Epithelial cell of esophagus (primary cell): ENCODE measurements around the gene C3orf70.
A peak's percentile ranks its signal among the peaks of the same experiment; 100 is the strongest.

Experiments used
- DNase-seq: peaks from one replicate; pipeline ENCODE4 v3.0.0; 2010; ENCODE audit warnings: low read depth
- H3K4me3 ChIP-seq: 2 replicates; pipeline ENCODE4 v1.5.1; 2011; ENCODE audit warnings: mild to moderate bottlenecking, low read length, control low read depth
- CTCF ChIP-seq: IDR thresholded peaks from 2 replicates; pipeline ENCODE4 v1.5.1; 2011; ENCODE audit warnings: low read depth, mild to moderate bottlenecking, low read length, control low read depth, inconsistent platforms; ENCODE audit not compliant: insufficient read depth; ENCODE audit errors: missing control alignments

Gene C3orf70

GRCh38 chr3:185152410-185153170 is at the start of gene C3orf70:
TSS of gene C3orf70 (minus strand) at chr3:185153060. CDS start at chr3:185152823, 237 bp downstream.
- DNase-seq = peak; percentile 44
- H3K4me3 ChIP-seq = peak within 1 kb of the TSS; percentile 42
- TF ChIP-seq CTCF = no peak

GRCh38 chr3:185200639-185201038 is 47.8 kb upstream of the C3orf70 start:
- peak; percentile 99 for DNase-seq
- no peak for TF ChIP-seq CTCF
- H3K4me3 ChIP-seq = no peak overlapping the region

GRCh38 chr3:185199671-185200070 is 46.8 kb upstream of the C3orf70 start:
- H3K4me3 ChIP-seq = no peak overlapping the region
- no peak for TF ChIP-seq CTCF
- no peak for DNase-seq

- no peak for DNase-seq
- H3K4me3 ChIP-seq = no peak overlapping the region
- TF ChIP-seq CTCF = no peak
These were observed 46.3 kb upstream of the C3orf70 start for GRCh38 chr3:185199206-185199605.

GRCh38 chr3:185197068-185197467 is 44.2 kb upstream of the C3orf70 start:
- H3K4me3 ChIP-seq = no peak overlapping the region
- TF ChIP-seq CTCF = no peak
- no peak for DNase-seq

- no peak for TF ChIP-seq CTCF
- H3K4me3 ChIP-seq = no peak overlapping the region
- no peak for DNase-seq
These were observed 42.8 kb upstream of the C3orf70 start for GRCh38 chr3:185195652-185196051.

- DNase-seq = no peak
- TF ChIP-seq CTCF = no peak
- H3K4me3 ChIP-seq = no peak overlapping the region
These were observed 36.0 kb upstream of the C3orf70 start for GRCh38 chr3:185188816-185189215.
